Superior temporal gyrus (tissue), 1 donor: Measurements from ENCODE around the gene CLCN1.
A peak's percentile ranks its signal among the peaks of the same experiment; 100 is the strongest.
"Not testable (repeated sequence)": the region's sequence is repeated elsewhere in the genome, so short reads cannot be mapped to it uniquely, and the experiment has no call there.

Experiments
- DNase-seq: peaks from one replicate; pipeline ENCODE4 v3.0.0-alpha.2; 2016; ENCODE audit errors: extremely low spot score

The CLCN1 gene

GRCh38 chr7:143315776-143316175 lies at the start of gene CLCN1:
Gene CLCN1 (plus strand): TSS chr7:143316111. CDS start chr7:143316213, 102 bp downstream.
- no peak for DNase-seq

GRCh38 chr7:143269251-143269650 lies 46.7 kb upstream of the CLCN1 start:
- DNase-seq = no peak

GRCh38 chr7:143271240-143271639 lies 44.7 kb upstream of the CLCN1 start:
- no peak for DNase-seq

- DNase-seq = no peak
Observed at GRCh38 chr7:143272871-143273270, 43.0 kb upstream of the CLCN1 start.

- peak; percentile 98 for DNase-seq
Observed at GRCh38 chr7:143279186-143280098, 36.5 kb upstream of the CLCN1 start.

GRCh38 chr7:143280160-143280559 lies 35.8 kb upstream of the CLCN1 start:
- no peak for DNase-seq

- no peak for DNase-seq
Observed at GRCh38 chr7:143280566-143280965, 35.3 kb upstream of the CLCN1 start.

- DNase-seq = no peak
Observed at GRCh38 chr7:143281529-143281928, 34.4 kb upstream of the CLCN1 start.

GRCh38 chr7:143282124-143282523 lies 33.8 kb upstream of the CLCN1 start:
- no peak for DNase-seq

GRCh38 chr7:143283381-143283780 lies 32.5 kb upstream of the CLCN1 start:
- DNase-seq = no peak

GRCh38 chr7:143284591-143285469 lies 31.1 kb upstream of the CLCN1 start, which contains the start of gene TMEM139:
Gene TMEM139 (plus strand): TSS chr7:143284958. CDS start chr7:143285958, 1,000 bp downstream.
- no peak for DNase-seq

- DNase-seq = no peak
Observed at GRCh38 chr7:143285470-143285778, 30.5 kb upstream of the CLCN1 start.

- peak; percentile 92 for DNase-seq
Observed at GRCh38 chr7:143285806-143286521, 29.9 kb upstream of the CLCN1 start.

- DNase-seq = peak; percentile 68
Observed at GRCh38 chr7:143286522-143286890, 29.4 kb upstream of the CLCN1 start.

- no peak for DNase-seq
Observed at GRCh38 chr7:143287339-143287934, 28.5 kb upstream of the CLCN1 start.

- DNase-seq = peak; percentile 95
Observed at GRCh38 chr7:143287935-143288826, 27.7 kb upstream of the CLCN1 start, which contains the start of gene CASP2. Gene CASP2 (plus strand): TSS chr7:143288351. CDS start chr7:143288456, 105 bp downstream.

- no peak for DNase-seq
Observed at GRCh38 chr7:143288836-143289235, 27.1 kb upstream of the CLCN1 start.

- DNase-seq = no peak
Observed at GRCh38 chr7:143289421-143289820, 26.5 kb upstream of the CLCN1 start.

- DNase-seq = not testable (repeated sequence)
Observed at GRCh38 chr7:143289888-143290287, 26.0 kb upstream of the CLCN1 start.

- no peak for DNase-seq
Observed at GRCh38 chr7:143290293-143290692, 25.6 kb upstream of the CLCN1 start.
